ENCODE results near the gene THOC2. TPM values are rescaled to one million over a fixed set of nuclear protein-coding genes. Genes with fewer than 3 reads are reported as not detected.
"Not testable (repeated sequence)": the region's sequence is repeated elsewhere in the genome, so short reads cannot be mapped to it uniquely, and the experiment has no call there.

THOC2 gene
- total and polyA plus RNA-seq, 2 donors (not counting 1 experiment from before 2014, with no cell fraction given): 34.7 to 113 TPM

DNA sequence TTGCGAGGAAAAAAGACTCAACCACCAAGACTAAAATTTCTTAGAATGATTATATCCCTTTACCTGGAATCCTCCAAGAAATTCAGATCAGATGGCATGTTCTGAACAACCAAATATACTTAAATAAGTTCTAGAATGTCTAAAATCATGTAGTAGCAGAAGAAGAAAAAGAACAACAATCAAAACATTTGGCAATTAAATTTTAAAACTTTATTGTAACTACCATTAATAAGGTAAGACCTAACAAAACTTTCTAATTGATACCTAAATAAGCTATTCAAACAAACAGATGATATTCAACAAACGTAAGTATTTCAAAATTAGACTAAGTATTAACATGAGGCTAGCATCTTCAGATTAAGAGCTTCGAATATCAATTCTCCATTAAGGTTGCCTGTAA lies 4.3 kb downstream of the THOC2 start:
- H4K20me1 ChIP-seq (ENCODE audit: control insufficient read depth, insufficient read depth, low read length, poor library complexity, severe bottlenecking): peaks cover 6% of the 10 kb centered on the region
- peaks cover 10 to 11% of the 10 kb centered on the region in 2 donors for H3K4me1 ChIP-seq (ENCODE audit: control insufficient read depth in 2 of 2, insufficient read depth in 2 of 2, low read length in 2 of 2)
- no peak overlapping the region for H3K4me2 ChIP-seq (replicated peaks; ENCODE audit: low read depth, low read length, poor library complexity, severe bottlenecking)
- H3K9ac ChIP-seq (ENCODE audit: low read length): no peak overlapping the region
- no peak for DNase-seq
- H3K9me3 Mint-ChIP-seq (ENCODE audit: insufficient read depth): no peaks in the 10 kb centered on the region
- intact Hi-C loops (cut with micrococcal nuclease): no loop called here
- no peak overlapping the region for H3K4me3 ChIP-seq (ENCODE audit: control extremely low read depth in 1 of 5, extremely low read depth in 1 of 5, insufficient read depth in 1 of 5, low read depth in 2 of 5, low read length in 4 of 5)
- ChIA-PET POLR2A (interaction anchor here (0.8 kb wide), 1 partner anchor 13 kb away, joined by 3 read pairs; no protein-coding TSS in a partner anchor), CTCF (no interaction called here)
- no peak overlapping the region for H3K4me3 Mint-ChIP-seq
- H3K4me1 Mint-ChIP-seq: peaks cover 45% of the 10 kb centered on the region
- TF ChIP-seq EZH2 (IDR thresholded peaks at IDR 0.05; ENCODE audit: borderline replicate concordance, insufficient read depth, low read depth, low read length, poor library complexity, severe bottlenecking): no peak
- TF ChIP-seq, protein P1, sequence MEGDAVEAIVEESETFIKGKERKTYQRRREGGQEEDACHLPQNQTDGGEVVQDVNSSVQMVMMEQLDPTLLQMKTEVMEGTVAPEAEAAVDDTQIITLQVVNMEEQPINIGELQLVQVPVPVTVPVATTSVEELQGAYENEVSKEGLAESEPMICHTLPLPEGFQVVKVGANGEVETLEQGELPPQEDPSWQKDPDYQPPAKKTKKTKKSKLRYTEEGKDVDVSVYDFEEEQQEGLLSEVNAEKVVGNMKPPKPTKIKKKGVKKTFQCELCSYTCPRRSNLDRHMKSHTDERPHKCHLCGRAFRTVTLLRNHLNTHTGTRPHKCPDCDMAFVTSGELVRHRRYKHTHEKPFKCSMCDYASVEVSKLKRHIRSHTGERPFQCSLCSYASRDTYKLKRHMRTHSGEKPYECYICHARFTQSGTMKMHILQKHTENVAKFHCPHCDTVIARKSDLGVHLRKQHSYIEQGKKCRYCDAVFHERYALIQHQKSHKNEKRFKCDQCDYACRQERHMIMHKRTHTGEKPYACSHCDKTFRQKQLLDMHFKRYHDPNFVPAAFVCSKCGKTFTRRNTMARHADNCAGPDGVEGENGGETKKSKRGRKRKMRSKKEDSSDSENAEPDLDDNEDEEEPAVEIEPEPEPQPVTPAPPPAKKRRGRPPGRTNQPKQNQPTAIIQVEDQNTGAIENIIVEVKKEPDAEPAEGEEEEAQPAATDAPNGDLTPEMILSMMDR (IDR thresholded peaks at IDR 0.05): no peak
- H3K27ac Mint-ChIP-seq: no peak overlapping the region
- H3K9me3 ChIP-seq (ENCODE audit: control extremely low read depth in 1 of 3, control insufficient read depth in 2 of 3, insufficient read depth in 1 of 3, low read length in 2 of 3): no peaks in the 10 kb centered on the region
- H3K36me3 ChIP-seq (replicated peaks in 1 of 2; ENCODE audit: control extremely low read depth in 1 of 2, control insufficient read depth in 1 of 2, extremely low read depth in 1 of 2, insufficient read depth in 2 of 2, low read length in 1 of 2): no peaks in the 10 kb centered on the region
- WGBS (ENCODE audit: insufficient coverage): no CpG with 5 or more reads among the region's 3 CpGs
- no peak for ATAC-seq (ENCODE audit: low read depth)
- H3K27me3 Mint-ChIP-seq: no peaks in the 10 kb centered on the region
- no peaks in the 10 kb centered on the region for H3K27me3 ChIP-seq (replicated peaks in 1 of 4; ENCODE audit: control extremely low read depth in 1 of 4, control insufficient read depth in 3 of 4, insufficient read depth in 4 of 4, low read length in 3 of 4)
- no peak overlapping the region for H2AFZ ChIP-seq (ENCODE audit: insufficient read depth, low read depth, low read length, poor library complexity, severe bottlenecking)
- H3K79me2 ChIP-seq (ENCODE audit: control insufficient read depth, insufficient read depth, low read length): peaks cover 79% of the 10 kb centered on the region
- no peak overlapping the region for H3K27ac ChIP-seq (ENCODE audit: low read length in 2 of 2)

DNA sequence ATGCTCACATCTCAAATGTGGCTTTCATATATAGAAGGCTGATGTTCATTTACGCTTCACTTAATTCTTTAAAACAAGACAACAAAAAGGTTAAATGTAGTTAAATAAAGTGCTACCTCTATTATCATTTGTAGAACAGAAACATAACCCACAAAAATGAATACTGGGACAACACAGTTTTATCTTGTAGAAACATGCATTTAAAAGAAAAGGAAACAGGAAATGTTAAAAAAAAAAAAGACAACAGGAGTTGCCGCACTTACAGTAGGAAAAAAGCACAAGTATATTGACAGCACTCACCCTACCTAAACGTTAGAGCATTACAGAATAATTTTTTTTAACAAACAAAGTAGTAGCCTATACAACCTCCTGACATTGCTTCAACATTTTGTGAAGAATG lies 4.8 kb downstream of the THOC2 start:
- Histone ChIP-seq H3K4me1 (ENCODE audit: control insufficient read depth in 2 of 2, insufficient read depth in 2 of 2, low read length in 2 of 2) (peaks cover 10 to 11% of the 10 kb centered on the region in 2 donors), H3K4me2 (replicated peaks; ENCODE audit: low read depth, low read length, poor library complexity, severe bottlenecking) (no peak overlapping the region), H3K4me3 (ENCODE audit: control extremely low read depth in 1 of 5, extremely low read depth in 1 of 5, insufficient read depth in 1 of 5, low read depth in 2 of 5, low read length in 4 of 5) (no peak overlapping the region), H3K9ac (ENCODE audit: low read length) (no peak overlapping the region), H3K27ac (ENCODE audit: low read length in 2 of 2) (no peak overlapping the region), H3K79me2 (ENCODE audit: control insufficient read depth, insufficient read depth, low read length) (peaks cover 83% of the 10 kb centered on the region), H4K20me1 (ENCODE audit: control insufficient read depth, insufficient read depth, low read length, poor library complexity, severe bottlenecking) (peaks cover 6% of the 10 kb centered on the region), H3K27me3 (replicated peaks in 1 of 4; ENCODE audit: control extremely low read depth in 1 of 4, control insufficient read depth in 3 of 4, insufficient read depth in 4 of 4, low read length in 3 of 4) (no peaks in the 10 kb centered on the region), H3K9me3 (ENCODE audit: control extremely low read depth in 1 of 3, control insufficient read depth in 2 of 3, insufficient read depth in 1 of 3, low read length in 2 of 3) (no peaks in the 10 kb centered on the region), H3K36me3 (replicated peaks in 1 of 2; ENCODE audit: control extremely low read depth in 1 of 2, control insufficient read depth in 1 of 2, extremely low read depth in 1 of 2, insufficient read depth in 2 of 2, low read length in 1 of 2) (no peaks in the 10 kb centered on the region), H2AFZ (ENCODE audit: insufficient read depth, low read depth, low read length, poor library complexity, severe bottlenecking) (no peak overlapping the region)
- no peaks in the 10 kb centered on the region for H3K27me3 Mint-ChIP-seq
- H3K4me3 Mint-ChIP-seq: no peak overlapping the region
- TF ChIP-seq, protein P1 (IDR thresholded peaks at IDR 0.05): no peak
- TF ChIP-seq EZH2 (IDR thresholded peaks at IDR 0.05; ENCODE audit: borderline replicate concordance, insufficient read depth, low read depth, low read length, poor library complexity, severe bottlenecking): no peak
- H3K4me1 Mint-ChIP-seq: peaks cover 45% of the 10 kb centered on the region
- no peak for DNase-seq
- no peak overlapping the region for H3K27ac Mint-ChIP-seq
- no CpG with 5 or more reads among the region's 3 CpGs for WGBS (ENCODE audit: insufficient coverage)
- ChIA-PET CTCF (no interaction called here), POLR2A (no interaction called here)
- no peaks in the 10 kb centered on the region for H3K9me3 Mint-ChIP-seq (ENCODE audit: insufficient read depth)
- intact Hi-C loops (cut with micrococcal nuclease): no loop called here
- no peak for ATAC-seq (ENCODE audit: low read depth)

DNA sequence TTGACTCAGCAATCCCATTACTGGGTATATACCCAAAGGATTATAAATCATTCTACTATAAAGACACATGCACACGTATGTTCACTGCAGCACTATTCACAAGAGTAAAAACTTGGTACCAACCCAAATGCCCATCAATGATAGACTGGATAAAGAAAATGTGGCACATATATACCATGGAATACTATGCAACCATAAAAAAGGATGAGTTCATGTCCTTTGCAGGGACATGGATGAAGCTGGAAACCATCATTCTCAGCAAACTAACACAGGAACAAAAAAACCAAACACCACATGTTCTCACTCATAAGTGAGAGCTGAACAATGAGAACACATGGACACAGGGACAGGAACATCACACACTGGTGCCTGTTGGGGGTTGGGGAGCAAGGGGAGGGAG lies 10.7 kb downstream of the THOC2 start:
- ATAC-seq (ENCODE audit: low read depth); H3K27me3 ChIP-seq (replicated peaks in 1 of 4; ENCODE audit: control extremely low read depth in 1 of 4, control insufficient read depth in 3 of 4, insufficient read depth in 4 of 4, low read length in 3 of 4): not testable (repeated sequence)

More for the DNA sequence above, 10.7 kb downstream of the THOC2 start:
- no CpG with 5 or more reads among the region's 1 CpG for WGBS (ENCODE audit: insufficient coverage)
- CTCF ChIA-PET; H3K27me3 Mint-ChIP-seq; H4K20me1 ChIP-seq (ENCODE audit: control insufficient read depth, insufficient read depth, low read length, poor library complexity, severe bottlenecking); H3K9ac ChIP-seq (ENCODE audit: low read length); H3K9me3 ChIP-seq (ENCODE audit: control extremely low read depth in 1 of 3, control insufficient read depth in 2 of 3, insufficient read depth in 1 of 3, low read length in 2 of 3); H3K4me2 ChIP-seq (replicated peaks; ENCODE audit: low read depth, low read length, poor library complexity, severe bottlenecking); H3K4me1 ChIP-seq (ENCODE audit: control insufficient read depth in 2 of 2, insufficient read depth in 2 of 2, low read length in 2 of 2); H3K9me3 Mint-ChIP-seq (ENCODE audit: insufficient read depth); H3K27ac ChIP-seq (ENCODE audit: low read length in 2 of 2); intact Hi-C loops (cut with micrococcal nuclease); H2AFZ ChIP-seq (ENCODE audit: insufficient read depth, low read depth, low read length, poor library complexity, severe bottlenecking); H3K36me3 ChIP-seq (replicated peaks in 1 of 2; ENCODE audit: control extremely low read depth in 1 of 2, control insufficient read depth in 1 of 2, extremely low read depth in 1 of 2, insufficient read depth in 2 of 2, low read length in 1 of 2); POLR2A ChIA-PET; H3K4me3 Mint-ChIP-seq; H3K4me3 ChIP-seq (ENCODE audit: control extremely low read depth in 1 of 5, extremely low read depth in 1 of 5, insufficient read depth in 1 of 5, low read depth in 2 of 5, low read length in 4 of 5); DNase-seq; H3K27ac Mint-ChIP-seq: not testable (repeated sequence)
- H3K4me1 Mint-ChIP-seq: peaks cover 23% of the 10 kb centered on the region
- H3K79me2 ChIP-seq (ENCODE audit: control insufficient read depth, insufficient read depth, low read length): peaks cover 92% of the 10 kb centered on the region

Measured in B cell (primary cell).